Measurements from ENCODE around the gene EEF1A2.

EEF1A2 gene

DNA sequence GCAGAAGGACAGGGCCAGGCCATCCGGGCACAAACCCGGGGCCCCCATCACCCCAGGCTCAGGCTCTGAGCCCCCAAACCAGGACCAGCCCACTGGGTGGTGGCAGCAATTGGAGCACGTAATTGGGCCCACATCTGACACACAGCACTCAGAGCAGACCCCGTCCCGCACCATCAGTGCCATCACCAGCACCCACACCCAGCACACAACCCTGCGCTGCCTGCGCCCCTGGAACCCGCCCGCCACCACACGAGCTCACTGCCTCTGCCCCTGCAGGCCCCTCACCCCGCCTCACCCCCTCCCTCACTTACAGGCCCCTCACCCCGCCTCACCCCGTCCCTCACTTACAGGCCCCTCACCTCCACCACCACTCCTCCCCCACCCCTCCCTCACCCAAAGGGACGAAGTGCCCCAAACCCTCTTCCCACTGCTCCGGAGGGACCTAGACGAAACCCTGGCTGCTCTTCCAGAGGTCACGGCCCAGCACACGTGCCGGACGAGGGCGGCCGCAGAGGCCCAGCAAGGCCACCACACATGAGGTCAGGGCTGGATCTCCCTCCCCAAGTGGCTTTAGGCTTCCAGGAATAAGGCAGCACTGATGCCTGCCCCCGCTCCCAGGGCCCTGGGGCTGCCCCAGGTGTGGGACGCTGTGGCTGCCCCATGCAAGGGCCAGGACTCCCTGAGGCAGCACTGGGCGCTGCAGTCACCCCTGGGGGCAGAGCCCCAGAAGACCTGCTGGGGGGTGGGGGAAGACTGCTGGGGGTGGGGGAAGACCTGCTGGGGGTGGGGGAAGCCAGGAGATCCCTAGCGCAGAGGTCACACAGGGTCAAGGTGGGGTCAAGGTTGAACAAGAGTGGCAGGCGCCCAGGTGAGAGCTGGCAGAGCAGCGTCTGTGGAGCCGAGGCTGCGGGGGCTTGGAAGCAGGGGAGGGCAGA lies 48.8 kb downstream of the EEF1A2 start:
- H3K4me3 ChIP-seq (replicated peaks in 1 of 2; ENCODE audit: low read depth in 2 of 2, low read length in 2 of 2), result no peak overlapping the region
- no peak for DNase-seq (ENCODE audit: low read depth in 2 of 2)
- TF ChIP-seq CTCF (IDR thresholded peaks at IDR 0.05; ENCODE audit: low read depth, low read length), result no peak

- no peak for TF ChIP-seq CTCF (IDR thresholded peaks at IDR 0.05; ENCODE audit: low read depth, low read length)
- H3K4me3 ChIP-seq (replicated peaks in 1 of 2; ENCODE audit: low read depth in 2 of 2, low read length in 2 of 2), result no peak overlapping the region
- no peak for DNase-seq (ENCODE audit: low read depth in 2 of 2)
Measured at GRCh38 chr20:63449025-63449424, 49.9 kb downstream of the EEF1A2 start.

GRCh38 chr20:63448031-63448430 lies 50.9 kb downstream of the EEF1A2 start:
- TF ChIP-seq CTCF (IDR thresholded peaks at IDR 0.05; ENCODE audit: low read depth, low read length), result no peak
- no peak overlapping the region for H3K4me3 ChIP-seq (replicated peaks in 1 of 2; ENCODE audit: low read depth in 2 of 2, low read length in 2 of 2)
- DNase-seq (ENCODE audit: low read depth in 2 of 2), result no peak

- no peak for TF ChIP-seq CTCF (IDR thresholded peaks at IDR 0.05; ENCODE audit: low read depth, low read length)
- no peak for DNase-seq (ENCODE audit: low read depth in 2 of 2)
Measured at GRCh38 chr20:63447320-63447719, 51.6 kb downstream of the EEF1A2 start.

DNA sequence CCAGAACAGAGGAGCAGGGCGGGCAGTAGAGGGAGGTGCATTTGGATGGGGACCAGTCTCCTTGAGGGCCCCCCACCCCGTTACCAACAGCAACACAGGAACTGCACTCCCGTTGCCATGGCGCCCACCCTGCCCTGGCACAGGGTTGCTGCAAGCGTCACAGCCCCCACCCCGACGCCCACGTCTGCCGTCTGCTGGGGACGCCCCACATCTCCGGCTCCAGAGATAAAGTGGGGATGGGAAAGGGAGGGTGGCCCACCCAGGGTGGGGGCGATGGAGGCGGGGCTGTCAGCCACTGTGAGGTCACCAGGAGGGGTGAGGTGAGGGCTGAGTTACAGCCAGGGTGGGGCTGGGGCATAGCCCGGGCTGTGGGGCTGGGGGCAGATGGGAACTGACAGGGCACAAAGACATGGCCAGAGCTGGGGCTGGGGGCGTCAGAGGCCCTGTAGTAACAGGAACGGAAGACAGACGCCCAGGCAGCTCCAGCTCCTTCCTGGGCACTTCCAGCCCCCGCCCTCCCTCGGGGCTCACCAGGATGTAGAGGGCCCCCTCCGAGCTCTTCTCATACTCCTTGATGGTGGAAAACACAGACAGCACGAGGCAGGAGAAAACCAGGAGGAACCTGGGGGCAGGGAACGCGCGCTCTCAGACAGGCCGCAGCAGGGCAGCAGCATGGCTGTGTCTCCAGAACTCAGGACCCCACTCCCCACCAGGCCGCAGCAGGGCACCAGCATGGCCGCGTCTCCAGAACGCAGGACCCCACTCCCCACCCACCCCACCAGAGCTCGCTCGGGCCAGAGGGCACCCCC lies 52.5 kb downstream of the EEF1A2 start:
- no peak overlapping the region for H3K4me3 ChIP-seq (replicated peaks in 1 of 2; ENCODE audit: low read depth in 2 of 2, low read length in 2 of 2)
- TF ChIP-seq CTCF (IDR thresholded peaks at IDR 0.05; ENCODE audit: low read depth, low read length), result no peak
- DNase-seq (ENCODE audit: low read depth in 2 of 2), result peak in 1 of 2 donors; percentile 4

More at GRCh38 chr20:63447320-63447719, 51.6 kb downstream of the EEF1A2 start:
- no peak overlapping the region for H3K4me3 ChIP-seq (replicated peaks in 1 of 2; ENCODE audit: low read depth in 2 of 2, low read length in 2 of 2)

- no peak for DNase-seq (ENCODE audit: low read depth in 2 of 2)
- TF ChIP-seq CTCF (IDR thresholded peaks at IDR 0.05; ENCODE audit: low read depth, low read length), result no peak
- no peak overlapping the region for H3K4me3 ChIP-seq (replicated peaks in 1 of 2; ENCODE audit: low read depth in 2 of 2, low read length in 2 of 2)
Measured at GRCh38 chr20:63445075-63445734, 53.7 kb downstream of the EEF1A2 start.

All from cardiac fibroblast (primary cell).